Bronchial epithelial cell (primary cell): Measurements from ENCODE around the gene CDH20. TPM values are rescaled to one million over a fixed set of nuclear protein-coding genes. Genes with fewer than 3 reads are reported as not detected.

Experiments
- DNase-seq: peaks from one replicate; pipeline ENCODE4 v3.0.0-alpha.2; 2010; ENCODE audit warnings: low read depth
- FAIRE-seq: peaks from 2 replicates; lab custom pipeline; 2011; peaks lifted over from hg19 to GRCh38; lab: Jason Lieb, UNC
- H3K27me3 ChIP-seq: 2 replicates; pipeline ENCODE4 v1.5.1; 2011; ENCODE audit warnings: low read length; ENCODE audit not compliant: control insufficient read depth, insufficient read depth
- H3K36me3 ChIP-seq: 2 replicates; pipeline ENCODE4 v1.5.1; 2011; ENCODE audit warnings: low read length; ENCODE audit not compliant: control insufficient read depth, insufficient read depth
- H3K4me3 ChIP-seq: 2 replicates; pipeline ENCODE4 v1.5.1; 2011; ENCODE audit warnings: mild to moderate bottlenecking, low read depth, low read length, control low read depth
- total RNA-seq: library from RNA; depleted of rRNA; stranded (reverse); fragments of >200 nt; gene quantifications from 2 replicates; pipeline ENCODE4 v1.2.1, GENCODE V29; 2014
- TF ChIP-seq, protein P1 (sequence below): IDR thresholded peaks from 2 replicates; pipeline ENCODE4 v1.5.1; 2011; ENCODE audit warnings: mild to moderate bottlenecking, moderate library complexity, low read length, control low read depth, inconsistent platforms; ENCODE audit not compliant: insufficient read depth, severe bottlenecking

CDH20 gene
- total RNA-seq, 1 donor from 2014 or later = not detected

DNA sequence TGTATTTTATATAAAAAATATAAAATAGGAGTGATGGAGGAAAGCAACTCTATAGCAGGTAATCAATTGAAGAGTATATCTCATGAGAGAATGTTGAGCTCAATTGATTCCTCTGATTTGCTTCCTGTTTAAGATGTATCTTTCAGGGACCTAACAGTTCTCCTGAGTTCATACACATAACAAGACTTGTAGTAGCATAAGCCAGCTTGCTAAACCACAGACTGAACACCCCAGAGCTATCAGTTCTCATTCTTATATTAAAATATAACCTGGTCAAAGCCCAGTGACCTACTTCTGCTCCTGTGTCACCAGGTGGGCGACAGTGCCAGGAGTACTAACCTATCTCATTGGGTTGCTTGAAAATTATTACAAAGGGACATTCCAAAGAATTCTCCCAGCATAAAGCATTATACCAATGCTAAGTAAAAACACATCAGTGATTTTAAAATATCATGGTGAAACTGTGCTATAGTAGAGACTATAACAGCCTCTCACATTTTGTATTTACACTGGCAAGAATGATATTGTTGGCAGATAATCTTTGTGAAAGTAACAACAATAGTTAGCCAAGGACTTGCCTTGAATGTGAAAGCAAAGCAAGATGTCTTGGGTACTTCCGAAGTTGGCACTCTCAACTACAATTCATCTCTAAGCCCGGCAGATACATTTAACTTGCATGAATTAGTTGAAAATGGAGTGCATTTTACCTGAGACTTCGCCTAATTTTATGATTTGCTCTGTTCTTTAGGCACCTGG lies 40.8 kb upstream of the CDH20 start:
- no peak for FAIRE-seq
- Histone ChIP-seq H3K4me3 (no peak overlapping the region), H3K27me3 (no peaks in the 10 kb centered on the region), H3K36me3 (no peaks in the 10 kb centered on the region)
- TF ChIP-seq, protein P1, sequence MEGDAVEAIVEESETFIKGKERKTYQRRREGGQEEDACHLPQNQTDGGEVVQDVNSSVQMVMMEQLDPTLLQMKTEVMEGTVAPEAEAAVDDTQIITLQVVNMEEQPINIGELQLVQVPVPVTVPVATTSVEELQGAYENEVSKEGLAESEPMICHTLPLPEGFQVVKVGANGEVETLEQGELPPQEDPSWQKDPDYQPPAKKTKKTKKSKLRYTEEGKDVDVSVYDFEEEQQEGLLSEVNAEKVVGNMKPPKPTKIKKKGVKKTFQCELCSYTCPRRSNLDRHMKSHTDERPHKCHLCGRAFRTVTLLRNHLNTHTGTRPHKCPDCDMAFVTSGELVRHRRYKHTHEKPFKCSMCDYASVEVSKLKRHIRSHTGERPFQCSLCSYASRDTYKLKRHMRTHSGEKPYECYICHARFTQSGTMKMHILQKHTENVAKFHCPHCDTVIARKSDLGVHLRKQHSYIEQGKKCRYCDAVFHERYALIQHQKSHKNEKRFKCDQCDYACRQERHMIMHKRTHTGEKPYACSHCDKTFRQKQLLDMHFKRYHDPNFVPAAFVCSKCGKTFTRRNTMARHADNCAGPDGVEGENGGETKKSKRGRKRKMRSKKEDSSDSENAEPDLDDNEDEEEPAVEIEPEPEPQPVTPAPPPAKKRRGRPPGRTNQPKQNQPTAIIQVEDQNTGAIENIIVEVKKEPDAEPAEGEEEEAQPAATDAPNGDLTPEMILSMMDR = no peak
- no peak for DNase-seq

DNA sequence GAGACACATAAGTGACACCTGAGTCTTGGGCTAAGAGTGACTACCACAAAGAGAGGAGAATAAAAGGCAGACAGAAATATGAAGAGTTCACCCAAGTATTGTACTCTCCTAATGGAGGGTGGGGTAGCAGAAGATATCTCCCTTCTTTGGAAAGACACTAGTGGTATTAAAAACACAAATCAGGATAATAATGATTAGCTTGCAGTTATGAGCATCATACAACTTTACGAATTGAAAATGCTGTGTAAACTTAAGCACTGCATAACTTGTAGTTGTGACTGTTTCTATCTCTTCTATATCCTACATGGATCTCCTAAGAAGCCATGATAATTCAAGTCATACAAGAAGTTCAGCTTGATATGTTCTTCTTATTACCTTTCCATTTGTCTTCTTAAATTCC lies 38.1 kb upstream of the CDH20 start:
- no peaks in the 10 kb centered on the region for H3K36me3 ChIP-seq
- H3K27me3 ChIP-seq = no peaks in the 10 kb centered on the region
- DNase-seq (no peak), FAIRE-seq (no peak)
- H3K4me3 ChIP-seq = no peak overlapping the region
- TF ChIP-seq, protein P1 = no peak

DNA sequence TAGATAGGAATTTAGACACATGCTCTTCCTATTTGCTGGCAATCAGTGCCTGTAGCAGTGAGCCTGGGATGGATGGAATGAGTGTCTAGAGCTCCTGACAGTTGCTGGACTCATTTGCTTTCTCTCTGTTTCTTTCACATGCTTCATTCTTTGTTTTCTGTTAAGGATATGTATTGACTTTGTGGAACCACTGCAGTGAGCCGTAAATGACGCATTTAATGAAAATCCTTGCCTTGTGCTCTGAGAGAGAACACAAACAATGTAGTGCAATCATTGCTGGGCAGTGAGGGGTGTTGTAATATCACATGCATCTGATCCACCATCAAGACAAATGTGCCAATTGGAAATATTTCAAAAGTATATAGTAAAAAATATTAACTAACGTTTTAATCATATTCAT lies 25.2 kb upstream of the CDH20 start:
- no peak overlapping the region for H3K4me3 ChIP-seq
- TF ChIP-seq, protein P1 = no peak
- H3K36me3 ChIP-seq = no peaks in the 10 kb centered on the region
- H3K27me3 ChIP-seq = no peaks in the 10 kb centered on the region
- DNase-seq (no peak), FAIRE-seq (no peak)

DNA sequence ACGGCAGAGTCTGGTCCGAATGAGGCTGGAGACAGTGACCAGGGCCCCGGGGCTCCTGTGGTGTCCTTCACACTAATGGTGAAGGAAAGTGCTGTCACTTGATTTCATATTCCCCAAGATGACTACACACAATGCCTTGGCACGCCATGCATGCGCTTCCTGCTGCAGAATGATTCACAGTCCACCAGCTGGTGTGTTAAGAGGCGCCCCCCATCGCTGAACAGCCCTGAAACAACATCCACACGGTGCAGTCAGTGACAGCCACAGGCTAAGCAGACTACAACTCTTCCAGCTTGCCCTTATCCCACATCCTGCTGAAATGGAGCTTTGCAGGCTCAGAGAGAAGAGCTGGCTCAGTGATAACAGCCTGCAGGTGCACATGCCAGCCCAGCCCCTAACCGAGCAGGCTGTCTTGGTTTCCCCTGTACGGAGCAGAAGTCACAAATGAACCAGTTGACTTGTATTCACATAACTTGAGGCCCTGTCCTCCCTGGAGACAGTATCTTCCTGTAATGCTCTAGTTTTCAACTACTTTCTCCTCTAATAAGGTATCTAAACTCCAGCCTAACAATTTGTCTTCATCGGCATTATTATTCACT lies 24.3 kb upstream of the CDH20 start:
- Histone ChIP-seq H3K4me3 (no peak overlapping the region), H3K27me3 (no peaks in the 10 kb centered on the region), H3K36me3 (no peaks in the 10 kb centered on the region)
- TF ChIP-seq, protein P1 = no peak
- FAIRE-seq (peak; percentile 40), DNase-seq (no peak)

DNA sequence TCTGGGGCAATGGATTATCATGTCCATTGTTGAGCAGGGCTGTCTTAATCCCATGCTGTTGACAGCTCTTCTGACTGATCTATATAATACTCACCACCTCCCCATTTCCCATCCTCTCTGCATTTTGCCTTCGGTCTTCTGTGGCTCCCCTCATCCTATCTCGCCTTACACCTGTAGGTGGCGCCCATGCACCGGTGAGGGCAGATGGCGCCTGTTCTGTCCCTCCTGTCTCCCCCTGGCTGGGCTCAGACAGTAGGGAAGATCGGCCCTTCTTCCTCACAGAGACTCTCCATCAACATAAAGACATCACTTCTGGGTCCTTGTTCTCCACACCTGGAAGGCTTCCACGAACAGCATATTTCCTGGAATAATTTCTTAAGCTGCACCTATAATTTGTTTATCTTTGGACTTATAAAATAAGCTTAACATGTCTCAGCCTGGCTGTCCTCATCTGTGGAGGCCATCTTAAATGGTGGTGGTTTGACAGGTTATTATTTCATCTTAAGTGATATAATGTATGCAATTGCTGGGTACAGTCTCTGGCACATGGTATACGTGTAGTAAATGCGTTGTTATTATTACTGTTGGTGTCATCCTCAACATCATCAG lies 10.9 kb upstream of the CDH20 start:
- no peak for FAIRE-seq
- DNase-seq = peak; percentile 29
- Histone ChIP-seq H3K36me3 (no peaks in the 10 kb centered on the region), H3K27me3 (no peaks in the 10 kb centered on the region), H3K4me3 (no peak overlapping the region)
- TF ChIP-seq, protein P1 = peak; percentile 84
